ENCODE measurements around the gene TIMM50. TPM values are rescaled to one million over a fixed set of nuclear protein-coding genes. Genes with fewer than 3 reads are reported as not detected.

TIMM50 gene
- polyA plus RNA-seq, 1 of the 3 experiments (the other 2 are of a cell fraction) = 98.1 TPM

GRCh38 chr19:39506944-39507714 lies 26.5 kb downstream of the TIMM50 start:
- POLR2A ChIA-PET = interaction anchor here (1.3 kb wide), 1 partner anchor 71 kb away, joined by 6 read pairs; the partner anchor contains the start of gene RPS16
- 18% methylated on average over 20 of the region's 96 CpGs for WGBS (ENCODE audit: low lambda C conversion rate)
- Histone ChIP-seq H3K9me2 (no peaks in the 10 kb centered on the region), H3K4me3 (ENCODE audit: low read depth in 2 of 2, low read length in 1 of 2) (peak overlapping the region; percentile 64 to 76), H3K9ac (peak overlapping the region; percentile 53), H4K20me1 (ENCODE audit: insufficient read depth) (no peaks in the 10 kb centered on the region), H3K27me3 (ENCODE audit: insufficient read depth) (no peaks in the 10 kb centered on the region), H3K9me3 (no peaks in the 10 kb centered on the region), H3K4me1 (ENCODE audit: control insufficient read depth in 1 of 2, insufficient read depth in 2 of 2, low read depth in 1 of 2, low read length in 1 of 2) (peaks cover 0 to 5% of the 10 kb centered on the region in 2 experiments; a peak in 1 of 4 replicates), H3K27ac (ENCODE audit: low read depth in 2 of 2, low read length in 1 of 2) (peak overlapping the region in 1 of 2 experiments; percentile 5; a peak in 1 of 4 replicates), H3F3A (replicated peaks; ENCODE audit: insufficient read depth) (no peaks in the 10 kb centered on the region), H2AFZ (ENCODE audit: low read depth) (peak overlapping the region; percentile 84), H3K79me2 (ENCODE audit: insufficient read depth) (no peaks in the 10 kb centered on the region), H3K36me3 (replicated peaks in 1 of 2; ENCODE audit: control insufficient read depth in 1 of 2, insufficient read depth in 2 of 2, low read length in 1 of 2) (no peaks in the 10 kb centered on the region), H3K4me2 (peak overlapping the region; percentile 83)
- DNase-seq = peak; percentile 96
- TF ChIP-seq GATA2 (CRISPR knock-in tag; IDR thresholded peaks at IDR 0.05) (no peak), EZH2phosphoT487 (IDR thresholded peaks at IDR 0.05; ENCODE audit: borderline replicate concordance, low read depth) (no peak), RCOR1 (IDR thresholded peaks at IDR 0.05; ENCODE audit: low read length) (0 out of 2 replicates have a peak, but pooled peaks have one; percentile 5), FOXM1 (IDR thresholded peaks at IDR 0.05; ENCODE audit: low read depth) (no peak), USF1 (IDR thresholded peaks at IDR 0.05; ENCODE audit: borderline replicate concordance, low read depth) (peak; percentile 41), SIN3A (IDR thresholded peaks at IDR 0.05; ENCODE audit: borderline replicate concordance, low read depth, low read length) (peak; percentile 21; the same call in 1 of the 2 replicates), POLR2AphosphoS5 (IDR thresholded peaks at IDR 0.05; ENCODE audit: low read depth, low read length) (peak; percentile 52; the same call in 1 of the 2 replicates), MXI1 (IDR thresholded peaks at IDR 0.05; ENCODE audit: low read depth, low read length) (peak; percentile 81), TEAD4 (IDR thresholded peaks at IDR 0.05; ENCODE audit: borderline replicate concordance, insufficient read depth) (no peak), MEF2A (IDR thresholded peaks at IDR 0.05; ENCODE audit: borderline replicate concordance, low read depth) (no peak), TAF1 (IDR thresholded peaks at IDR 0.05; ENCODE audit: borderline replicate concordance, low read depth, low read length) (peak; percentile 18; the same call in 1 of the 2 replicates), NRF1 (IDR thresholded peaks at IDR 0.05; ENCODE audit: low read depth, low read length) (peak; percentile 79), JUND (IDR thresholded peaks at IDR 0.05) (no peak)
- TF ChIP-seq, protein P1, sequence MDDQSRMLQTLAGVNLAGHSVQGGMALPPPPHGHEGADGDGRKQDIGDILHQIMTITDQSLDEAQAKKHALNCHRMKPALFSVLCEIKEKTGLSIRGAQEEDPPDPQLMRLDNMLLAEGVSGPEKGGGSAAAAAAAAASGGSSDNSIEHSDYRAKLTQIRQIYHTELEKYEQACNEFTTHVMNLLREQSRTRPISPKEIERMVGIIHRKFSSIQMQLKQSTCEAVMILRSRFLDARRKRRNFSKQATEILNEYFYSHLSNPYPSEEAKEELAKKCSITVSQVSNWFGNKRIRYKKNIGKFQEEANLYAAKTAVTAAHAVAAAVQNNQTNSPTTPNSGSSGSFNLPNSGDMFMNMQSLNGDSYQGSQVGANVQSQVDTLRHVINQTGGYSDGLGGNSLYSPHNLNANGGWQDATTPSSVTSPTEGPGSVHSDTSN (IDR thresholded peaks at IDR 0.05) = no peak; the same call in 1 of the 2 replicates
- TF ChIP-seq, protein P2, sequence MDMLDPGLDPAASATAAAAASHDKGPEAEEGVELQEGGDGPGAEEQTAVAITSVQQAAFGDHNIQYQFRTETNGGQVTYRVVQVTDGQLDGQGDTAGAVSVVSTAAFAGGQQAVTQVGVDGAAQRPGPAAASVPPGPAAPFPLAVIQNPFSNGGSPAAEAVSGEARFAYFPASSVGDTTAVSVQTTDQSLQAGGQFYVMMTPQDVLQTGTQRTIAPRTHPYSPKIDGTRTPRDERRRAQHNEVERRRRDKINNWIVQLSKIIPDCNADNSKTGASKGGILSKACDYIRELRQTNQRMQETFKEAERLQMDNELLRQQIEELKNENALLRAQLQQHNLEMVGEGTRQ (IDR thresholded peaks at IDR 0.05; ENCODE audit: borderline replicate concordance, low read depth, low read length) = peak; percentile 23; the same call in 1 of the 2 replicates
- TF ChIP-seq, protein P3, sequence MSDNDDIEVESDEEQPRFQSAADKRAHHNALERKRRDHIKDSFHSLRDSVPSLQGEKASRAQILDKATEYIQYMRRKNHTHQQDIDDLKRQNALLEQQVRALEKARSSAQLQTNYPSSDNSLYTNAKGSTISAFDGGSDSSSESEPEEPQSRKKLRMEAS (IDR thresholded peaks at IDR 0.05; ENCODE audit: low read depth) = peak; percentile 98
- CTCF ChIA-PET = interaction anchor here (0.9 to 3.0 kb wide), 4 partner anchors 8 to 26 kb away, joined by 3 to 19 read pairs (median 4); partner anchors contain the start of genes DLL3, EID2B and SELENOV
